ENCODE data around the gene CLEC3B.

Gene CLEC3B

DNA sequence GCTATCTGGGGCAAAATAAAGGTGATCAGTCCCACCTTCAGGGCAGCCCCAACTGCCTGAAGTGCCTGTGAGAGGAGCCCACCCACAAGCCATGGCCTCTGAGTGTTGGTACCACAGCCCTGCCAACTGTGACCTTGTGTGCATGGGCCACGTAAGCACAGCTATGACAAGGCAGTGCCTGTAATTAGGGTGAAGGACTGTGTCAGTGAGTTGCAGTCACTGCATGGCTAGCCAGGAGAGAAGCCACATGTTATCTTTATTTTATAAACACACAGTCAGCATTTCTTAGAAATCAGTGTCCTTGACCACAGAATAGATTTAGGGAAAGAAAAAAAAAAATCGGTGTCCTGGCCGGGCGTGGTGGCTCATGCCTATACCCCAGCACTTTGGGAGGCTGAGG lies 25.3 kb upstream of the CLEC3B start:
- TF ChIP-seq, protein P1, sequence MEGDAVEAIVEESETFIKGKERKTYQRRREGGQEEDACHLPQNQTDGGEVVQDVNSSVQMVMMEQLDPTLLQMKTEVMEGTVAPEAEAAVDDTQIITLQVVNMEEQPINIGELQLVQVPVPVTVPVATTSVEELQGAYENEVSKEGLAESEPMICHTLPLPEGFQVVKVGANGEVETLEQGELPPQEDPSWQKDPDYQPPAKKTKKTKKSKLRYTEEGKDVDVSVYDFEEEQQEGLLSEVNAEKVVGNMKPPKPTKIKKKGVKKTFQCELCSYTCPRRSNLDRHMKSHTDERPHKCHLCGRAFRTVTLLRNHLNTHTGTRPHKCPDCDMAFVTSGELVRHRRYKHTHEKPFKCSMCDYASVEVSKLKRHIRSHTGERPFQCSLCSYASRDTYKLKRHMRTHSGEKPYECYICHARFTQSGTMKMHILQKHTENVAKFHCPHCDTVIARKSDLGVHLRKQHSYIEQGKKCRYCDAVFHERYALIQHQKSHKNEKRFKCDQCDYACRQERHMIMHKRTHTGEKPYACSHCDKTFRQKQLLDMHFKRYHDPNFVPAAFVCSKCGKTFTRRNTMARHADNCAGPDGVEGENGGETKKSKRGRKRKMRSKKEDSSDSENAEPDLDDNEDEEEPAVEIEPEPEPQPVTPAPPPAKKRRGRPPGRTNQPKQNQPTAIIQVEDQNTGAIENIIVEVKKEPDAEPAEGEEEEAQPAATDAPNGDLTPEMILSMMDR (IDR thresholded peaks at IDR 0.05; ENCODE audit: low read depth, low read length) = no peak
- Histone ChIP-seq H3K27ac (no peak overlapping the region), H3K9me3 (ENCODE audit: severe bottlenecking) (no peaks in the 10 kb centered on the region), H3K36me3 (peaks cover 70% of the 10 kb centered on the region), H3K4me3 (ENCODE audit: low read depth, low read length) (no peak overlapping the region), H3K27me3 (ENCODE audit: insufficient read depth, low read depth, severe bottlenecking) (no peaks in the 10 kb centered on the region)
- no peak for DNase-seq

DNA sequence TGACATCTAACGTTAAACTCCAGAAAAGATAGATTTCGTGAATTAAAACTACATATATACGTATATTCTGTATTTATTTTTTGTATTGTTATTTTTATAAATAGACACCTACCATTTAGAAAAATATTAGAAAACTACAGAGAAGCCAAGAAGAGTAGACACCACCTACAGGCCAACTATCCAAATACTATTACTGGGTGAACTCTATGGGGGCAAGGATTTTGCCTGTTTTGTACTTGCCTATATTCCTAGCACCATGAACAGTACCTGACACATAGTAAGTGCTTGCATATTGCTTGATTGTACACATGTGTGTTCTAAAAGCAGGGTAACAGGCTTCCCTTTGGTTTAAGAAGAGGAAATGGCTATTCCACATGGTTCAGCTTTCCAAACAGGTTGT lies 24.4 kb upstream of the CLEC3B start:
- H3K36me3 ChIP-seq = peaks cover 61% of the 10 kb centered on the region
- no peak overlapping the region for H3K27ac ChIP-seq
- TF ChIP-seq, protein P1 (IDR thresholded peaks at IDR 0.05; ENCODE audit: low read depth, low read length) = no peak
- no peak for DNase-seq
- no peak overlapping the region for H3K4me3 ChIP-seq (ENCODE audit: low read depth, low read length)
- H3K27me3 ChIP-seq (ENCODE audit: insufficient read depth, low read depth, severe bottlenecking) = no peaks in the 10 kb centered on the region
- no peaks in the 10 kb centered on the region for H3K9me3 ChIP-seq (ENCODE audit: severe bottlenecking)

DNA sequence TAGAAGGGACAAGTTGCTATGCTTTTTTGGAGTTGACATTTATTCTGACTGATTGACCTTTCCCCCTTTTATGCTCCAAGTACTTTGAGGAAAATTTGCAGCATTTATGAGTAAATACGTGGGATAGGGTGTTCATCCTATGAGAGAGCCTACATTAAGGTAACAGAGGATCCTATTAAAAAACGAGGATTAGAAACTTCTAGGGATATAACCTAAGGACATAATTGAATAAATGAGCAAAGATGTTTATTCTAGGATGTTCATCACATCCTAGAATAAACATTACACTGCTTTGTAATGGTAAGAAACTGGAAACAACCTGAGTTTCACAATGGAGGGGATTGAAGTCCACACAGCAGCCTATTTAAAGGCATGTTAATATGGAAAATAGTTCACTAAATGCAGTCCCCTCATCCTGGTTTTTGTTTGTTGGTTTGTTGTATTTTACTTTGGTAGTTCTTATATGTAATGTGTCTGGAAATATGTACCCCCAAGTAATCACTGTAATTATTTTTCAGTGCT lies 23.9 kb upstream of the CLEC3B start:
- H3K9me3 ChIP-seq (ENCODE audit: severe bottlenecking) = no peaks in the 10 kb centered on the region
- no peak overlapping the region for H3K4me3 ChIP-seq (ENCODE audit: low read depth, low read length)
- TF ChIP-seq, protein P1 (IDR thresholded peaks at IDR 0.05; ENCODE audit: low read depth, low read length) = no peak
- DNase-seq = no peak
- no peaks in the 10 kb centered on the region for H3K27me3 ChIP-seq (ENCODE audit: insufficient read depth, low read depth, severe bottlenecking)
- H3K36me3 ChIP-seq = peaks cover 61% of the 10 kb centered on the region
- H3K27ac ChIP-seq = no peak overlapping the region

DNA sequence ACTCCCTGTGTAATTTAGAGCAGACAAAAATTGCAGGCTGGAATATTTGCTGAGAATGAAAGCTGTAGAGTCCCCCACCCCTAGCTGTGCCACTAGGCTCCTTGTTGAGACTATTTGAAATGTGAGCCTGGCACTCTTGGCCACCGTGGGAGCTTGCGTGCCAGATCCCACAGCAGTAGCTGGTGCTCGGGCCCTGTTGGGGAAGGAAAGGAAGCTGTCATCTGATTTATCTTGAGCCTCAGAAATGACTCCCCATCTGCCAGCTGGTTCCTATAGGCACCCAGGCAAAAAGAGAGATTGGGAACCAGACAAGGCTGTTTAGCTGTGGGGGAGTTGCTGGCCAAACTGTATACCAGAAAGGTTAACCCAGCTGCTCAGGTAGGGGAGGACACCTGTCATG lies 23.4 kb upstream of the CLEC3B start:
- H3K9me3 ChIP-seq (ENCODE audit: severe bottlenecking) = no peaks in the 10 kb centered on the region
- H3K27me3 ChIP-seq (ENCODE audit: insufficient read depth, low read depth, severe bottlenecking) = no peaks in the 10 kb centered on the region
- H3K27ac ChIP-seq = no peak overlapping the region
- TF ChIP-seq, protein P1 (IDR thresholded peaks at IDR 0.05; ENCODE audit: low read depth, low read length) = no peak
- no peak for DNase-seq
- H3K4me3 ChIP-seq (ENCODE audit: low read depth, low read length) = no peak overlapping the region
- peaks cover 61% of the 10 kb centered on the region for H3K36me3 ChIP-seq

DNA sequence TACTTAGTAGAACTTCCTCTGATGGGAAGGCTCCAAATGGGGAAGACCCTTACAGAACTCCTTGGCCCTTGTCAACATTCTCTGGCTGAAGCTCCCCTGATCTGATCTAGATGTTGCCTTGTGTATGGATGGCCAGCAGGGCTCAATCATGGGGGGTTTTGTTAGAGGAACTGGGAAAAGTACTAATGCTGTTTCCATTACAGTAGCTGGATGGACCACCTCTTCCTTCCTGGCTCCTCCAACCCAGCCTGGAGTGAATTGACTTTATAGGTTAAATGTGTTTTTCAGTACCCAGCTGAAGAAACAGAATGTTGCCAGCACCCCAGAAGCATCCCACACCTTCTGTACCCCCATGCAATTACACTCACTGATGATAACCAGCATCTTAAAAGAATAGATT lies 22.7 kb upstream of the CLEC3B start:
- DNase-seq = no peak
- Histone ChIP-seq H3K36me3 (peaks cover 58% of the 10 kb centered on the region), H3K27me3 (ENCODE audit: insufficient read depth, low read depth, severe bottlenecking) (no peaks in the 10 kb centered on the region), H3K4me3 (ENCODE audit: low read depth, low read length) (no peak overlapping the region), H3K27ac (no peak overlapping the region), H3K9me3 (ENCODE audit: severe bottlenecking) (no peaks in the 10 kb centered on the region)
- TF ChIP-seq, protein P1 (IDR thresholded peaks at IDR 0.05; ENCODE audit: low read depth, low read length) = no peak

DNA sequence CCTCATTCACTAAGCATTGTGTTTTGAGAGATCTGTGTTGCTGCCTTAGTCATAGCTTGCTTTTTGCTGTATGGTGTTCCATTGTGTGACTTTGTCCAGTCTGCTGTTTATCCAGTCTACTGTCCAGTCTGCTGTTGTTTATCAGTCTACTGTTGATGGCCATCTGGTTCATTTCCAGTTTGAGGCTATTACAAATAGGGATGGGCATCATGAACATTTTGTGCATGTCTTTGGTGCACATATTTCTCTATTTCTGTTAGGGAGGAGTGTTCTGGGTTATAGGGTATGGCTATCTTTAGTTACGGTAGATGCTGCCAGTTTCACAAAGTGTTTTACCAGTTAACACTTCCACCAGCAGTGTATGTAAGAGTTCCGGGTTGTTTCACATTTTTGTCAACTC lies 22.2 kb upstream of the CLEC3B start:
- TF ChIP-seq, protein P1 (IDR thresholded peaks at IDR 0.05; ENCODE audit: low read depth, low read length) = no peak
- Histone ChIP-seq H3K27ac (no peak overlapping the region), H3K4me3 (ENCODE audit: low read depth, low read length) (no peak overlapping the region), H3K36me3 (peaks cover 58% of the 10 kb centered on the region), H3K27me3 (ENCODE audit: insufficient read depth, low read depth, severe bottlenecking) (no peaks in the 10 kb centered on the region), H3K9me3 (ENCODE audit: severe bottlenecking) (no peaks in the 10 kb centered on the region)
- no peak for DNase-seq

Measured in WERI-Rb-1 (cell line).